ENCODE measurements around the gene SUN3.

- no peak for TF ChIP-seq CTCF (IDR thresholded peaks at IDR 0.05; ENCODE audit: poor library complexity, severe bottlenecking)
- TF ChIP-seq EP300 (conservative IDR thresholded peaks at IDR 0.05; ENCODE audit: poor library complexity, severe bottlenecking), result no peak
- no peak for TF ChIP-seq EZH2 (IDR thresholded peaks at IDR 0.05; ENCODE audit: borderline replicate concordance, insufficient read depth, low read length, poor library complexity, severe bottlenecking)
- no peak for TF ChIP-seq POLR2AphosphoS5 (IDR thresholded peaks at IDR 0.05)
These were observed 66.6 kb downstream of the SUN3 start for GRCh38 chr7:47962262-47962661.
